Tibial artery (tissue), 4 donors: ENCODE data around the gene DEPDC1.

Experiments used
- DNase-seq, 2 donors: peaks; one replicate each; pipeline ENCODE4 v3.0.0-alpha.2; 2019
- H3K27ac ChIP-seq, 2 donors: fragments of 200-600 bp; sonication (generic) in 1 of 2; 1 replicate in 1 of 2; 2 replicates in 1 of 2; pipeline ENCODE4 v1.5.1; 2018 to 2019; ENCODE audit warnings: mild to moderate bottlenecking in 1 of 2
- H3K27me3 ChIP-seq, 2 donors: fragments of 200-600 bp; sonication (generic) in 1 of 2; one replicate each; pipeline versions ENCODE4 v1.5.1 to v1.6.0; 2016 to 2019
- H3K36me3 ChIP-seq, 3 donors: fragments of 200-600 bp; sonication (generic) in 2 of 3; one replicate each; pipeline ENCODE4 v1.5.1; 2016 to 2019; ENCODE audit warnings: mild to moderate bottlenecking in 2 of 3
- H3K4me1 ChIP-seq, 4 donors: fragments of 200-600 bp; sonication (generic) in 2 of 4; 1 replicate in 3 of 4; 2 replicates in 1 of 4; pipeline ENCODE4 v1.5.1; 2016 to 2019
- H3K4me3 ChIP-seq, 2 donors: fragments of 200-600 bp; sonication (generic) in 1 of 2; 1 replicate in 1 of 2; 2 replicates in 1 of 2; pipeline ENCODE4 v1.5.1; 2018 to 2019; ENCODE audit warnings: mild to moderate bottlenecking in 2 of 2
- H3K9me3 ChIP-seq, 3 donors: fragments of 200-600 bp; sonication (generic) in 1 of 3; one replicate each; pipeline ENCODE4 v1.5.1; 2016 to 2019
- intact Hi-C: fragments of 100-400 bp; cut with DNase I; formaldehyde crosslinking; loops from one replicate; pipeline ENCODE4 v1.15.0; 2023; ENCODE audit warnings: low total_unique reads
- TF ChIP-seq, protein P1 (sequence below), 2 experiments: fragments of 200-600 bp in 1 of 2; fragments of 450-650 bp in 1 of 2; IDR thresholded peaks; one replicate each; pipeline ENCODE4 v1.5.1; 2017 to 2019; ENCODE audit warnings: antibody characterized with exemption in 2 of 2, mild to moderate bottlenecking in 1 of 2, moderate library complexity in 1 of 2

The DEPDC1 gene

DNA sequence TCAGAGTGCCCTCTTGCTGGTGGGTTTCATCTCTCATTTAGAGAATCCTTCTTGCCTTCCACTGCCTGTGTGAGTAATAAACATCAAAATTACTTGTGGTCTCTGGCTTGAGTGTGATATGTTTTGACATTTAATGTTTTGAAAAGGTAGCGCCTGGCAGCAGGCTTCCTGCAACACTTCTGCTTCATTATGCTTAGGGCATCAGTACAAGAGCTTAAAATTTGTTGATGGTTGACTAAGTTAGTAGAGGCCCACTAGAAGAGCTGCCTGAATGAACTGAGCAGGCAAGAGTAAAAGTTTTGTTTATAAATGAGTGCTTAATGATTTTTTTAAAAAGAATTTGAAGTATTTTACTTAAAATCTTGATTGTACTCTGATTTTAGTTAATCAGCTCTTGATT is 40.7 kb downstream of the DEPDC1 start:
- Histone ChIP-seq H3K9me3 (no peaks in the 10 kb centered on the region), H3K4me1 (no peaks in the 10 kb centered on the region), H3K36me3 (no peaks in the 10 kb centered on the region), H3K4me3 (no peak overlapping the region), H3K27ac (no peak overlapping the region), H3K27me3 (no peaks in the 10 kb centered on the region)
- intact Hi-C loops = no loop called here
- TF ChIP-seq, protein P1, sequence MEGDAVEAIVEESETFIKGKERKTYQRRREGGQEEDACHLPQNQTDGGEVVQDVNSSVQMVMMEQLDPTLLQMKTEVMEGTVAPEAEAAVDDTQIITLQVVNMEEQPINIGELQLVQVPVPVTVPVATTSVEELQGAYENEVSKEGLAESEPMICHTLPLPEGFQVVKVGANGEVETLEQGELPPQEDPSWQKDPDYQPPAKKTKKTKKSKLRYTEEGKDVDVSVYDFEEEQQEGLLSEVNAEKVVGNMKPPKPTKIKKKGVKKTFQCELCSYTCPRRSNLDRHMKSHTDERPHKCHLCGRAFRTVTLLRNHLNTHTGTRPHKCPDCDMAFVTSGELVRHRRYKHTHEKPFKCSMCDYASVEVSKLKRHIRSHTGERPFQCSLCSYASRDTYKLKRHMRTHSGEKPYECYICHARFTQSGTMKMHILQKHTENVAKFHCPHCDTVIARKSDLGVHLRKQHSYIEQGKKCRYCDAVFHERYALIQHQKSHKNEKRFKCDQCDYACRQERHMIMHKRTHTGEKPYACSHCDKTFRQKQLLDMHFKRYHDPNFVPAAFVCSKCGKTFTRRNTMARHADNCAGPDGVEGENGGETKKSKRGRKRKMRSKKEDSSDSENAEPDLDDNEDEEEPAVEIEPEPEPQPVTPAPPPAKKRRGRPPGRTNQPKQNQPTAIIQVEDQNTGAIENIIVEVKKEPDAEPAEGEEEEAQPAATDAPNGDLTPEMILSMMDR (IDR thresholded peaks at IDR 0.05) = no peak
- no peak for DNase-seq

DNA sequence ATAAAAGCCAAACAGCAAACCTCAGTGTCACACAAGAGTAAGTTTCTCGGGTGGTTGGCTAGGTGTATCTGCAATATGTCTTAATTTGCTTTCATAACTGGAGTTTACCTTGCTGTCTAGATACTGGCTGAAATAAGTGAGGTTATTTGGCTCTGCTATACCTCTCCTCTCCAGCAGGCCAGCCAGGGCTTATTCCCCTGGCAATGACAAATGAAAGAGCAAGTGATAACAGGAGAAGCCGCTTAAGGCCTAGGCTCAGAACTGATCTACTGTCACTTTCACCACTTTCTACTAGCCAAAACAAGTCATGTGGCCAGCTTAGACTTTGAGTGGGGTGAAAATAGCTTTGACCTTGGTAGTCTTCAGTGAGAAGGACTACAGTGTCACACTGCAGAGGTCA is 42.3 kb downstream of the DEPDC1 start:
- no peak for DNase-seq
- Histone ChIP-seq H3K27me3 (no peaks in the 10 kb centered on the region), H3K27ac (no peak overlapping the region), H3K4me3 (no peak overlapping the region), H3K9me3 (no peaks in the 10 kb centered on the region), H3K36me3 (no peaks in the 10 kb centered on the region), H3K4me1 (no peaks in the 10 kb centered on the region)
- intact Hi-C loops = no loop called here
- TF ChIP-seq, protein P1 (IDR thresholded peaks at IDR 0.05) = no peak

DNA sequence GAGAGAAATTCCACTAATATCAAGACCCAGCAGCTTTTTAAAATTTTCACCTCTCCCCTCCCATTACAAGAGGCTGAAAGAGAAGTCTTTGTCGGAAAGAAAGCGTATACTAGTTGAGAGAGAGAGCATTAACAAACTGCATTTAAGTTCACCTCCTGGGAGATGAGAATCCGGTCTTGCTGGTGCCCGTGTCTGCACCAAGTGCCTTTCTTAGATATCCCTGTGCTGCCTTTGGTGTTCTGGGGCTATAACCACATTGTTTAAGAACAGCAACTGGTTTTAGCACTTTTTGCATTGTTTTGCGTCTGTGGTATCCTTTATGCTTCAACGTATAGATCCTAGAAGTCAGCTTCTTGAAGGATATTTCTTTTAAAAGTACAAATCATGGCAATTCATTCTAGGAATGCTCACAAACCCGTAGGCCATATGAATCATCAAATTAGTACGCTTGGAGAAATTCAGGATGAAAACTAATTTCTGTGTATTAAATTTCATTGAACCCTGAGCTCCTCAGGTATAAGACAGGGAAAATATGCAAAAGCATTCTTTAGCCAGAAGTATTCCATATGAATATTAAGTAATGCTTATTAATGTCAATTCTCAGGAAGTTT is 43.7 kb downstream of the DEPDC1 start:
- TF ChIP-seq, protein P1 (IDR thresholded peaks at IDR 0.05) = no peak
- intact Hi-C loops = no loop called here
- Histone ChIP-seq H3K36me3 (no peaks in the 10 kb centered on the region), H3K4me3 (no peak overlapping the region), H3K9me3 (no peaks in the 10 kb centered on the region), H3K27ac (no peak overlapping the region), H3K27me3 (no peaks in the 10 kb centered on the region), H3K4me1 (no peaks in the 10 kb centered on the region)
- DNase-seq = no peak

DNA sequence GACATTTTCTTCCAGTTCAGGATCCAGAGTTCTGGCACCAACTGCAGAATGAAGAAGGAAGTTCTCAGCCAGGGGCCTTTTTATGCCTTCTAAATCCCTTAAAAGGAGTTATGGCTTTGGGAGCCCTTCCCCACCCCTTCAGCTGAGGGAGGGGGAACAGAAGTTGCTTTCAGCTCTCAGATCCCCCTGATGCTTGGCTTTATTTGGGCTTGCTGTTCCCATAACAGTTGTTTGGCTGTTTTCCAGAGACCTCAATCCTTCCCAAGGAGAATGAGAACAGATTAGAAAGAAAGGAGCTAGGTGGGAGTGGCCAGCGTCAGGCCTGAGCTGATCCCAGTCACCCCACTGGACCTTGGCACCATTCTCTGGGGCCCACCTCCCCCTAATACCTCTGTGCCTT is 47.0 kb downstream of the DEPDC1 start, which contains the start of gene RPE65:
Gene RPE65, minus strand, starts transcription at position 54 of the 400 bp plus-strand sequence. Its CDS starts 49 bp downstream, at position 5.
- DNase-seq = no peak

DNA sequence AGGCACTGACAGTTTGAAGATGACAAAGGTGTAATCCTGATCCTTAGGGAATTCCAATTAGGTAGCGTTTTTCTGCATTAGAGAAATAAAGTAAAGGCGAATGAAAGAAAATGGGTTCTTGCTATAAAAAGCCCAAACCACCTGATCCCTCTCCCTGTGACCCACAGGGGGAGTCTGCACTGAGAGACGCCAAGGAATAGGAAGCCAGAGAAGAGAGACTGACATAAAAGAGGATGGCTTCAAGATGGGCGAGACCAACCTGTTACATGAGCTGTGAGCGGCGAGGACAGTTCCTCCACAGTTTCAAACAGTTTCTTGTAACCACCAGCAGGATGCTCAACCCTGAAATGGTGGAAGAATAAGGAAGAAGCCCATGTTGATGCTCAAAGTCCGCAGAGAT is 48.5 kb downstream of the DEPDC1 start:
- TF ChIP-seq, protein P1 (IDR thresholded peaks at IDR 0.05) = no peak
- no peak overlapping the region for H3K27ac ChIP-seq
- no peaks in the 10 kb centered on the region for H3K36me3 ChIP-seq
- H3K27me3 ChIP-seq = no peaks in the 10 kb centered on the region
- no peaks in the 10 kb centered on the region for H3K4me1 ChIP-seq
- intact Hi-C loops = no loop called here
- H3K4me3 ChIP-seq = no peak overlapping the region
- H3K9me3 ChIP-seq = no peaks in the 10 kb centered on the region
- DNase-seq = no peak

More for the DNA sequence above, 47.0 kb downstream of the DEPDC1 start, which contains the start of gene RPE65:
- intact Hi-C loops = no loop called here
- no peaks in the 10 kb centered on the region for H3K36me3 ChIP-seq
- no peaks in the 10 kb centered on the region for H3K27me3 ChIP-seq
- no peaks in the 10 kb centered on the region for H3K4me1 ChIP-seq
- no peak within 1 kb of the TSS for H3K27ac ChIP-seq
- TF ChIP-seq, protein P1 (IDR thresholded peaks at IDR 0.05) = no peak
- no peak within 1 kb of the TSS for H3K4me3 ChIP-seq
- no peaks in the 10 kb centered on the region for H3K9me3 ChIP-seq

DNA sequence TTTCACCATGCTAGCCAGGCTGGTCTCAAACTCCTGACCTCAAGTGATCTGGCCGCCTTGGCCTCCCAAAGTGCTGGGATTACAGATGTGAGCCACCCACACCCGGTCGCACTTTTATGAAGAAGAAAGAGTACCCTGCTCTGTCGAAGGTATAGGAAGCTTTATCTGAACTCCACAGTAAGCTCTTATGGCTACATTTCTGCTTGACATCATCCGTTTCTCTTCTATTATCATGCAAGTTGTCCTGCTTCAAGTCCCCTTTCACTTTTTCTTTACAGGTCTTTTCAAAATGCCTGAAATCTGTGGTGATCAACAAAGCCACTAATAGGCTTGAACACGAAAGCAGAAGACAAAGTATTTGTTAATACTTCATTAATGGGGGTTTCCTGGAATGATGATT is 51.2 kb downstream of the DEPDC1 start:
- no peak overlapping the region for H3K4me3 ChIP-seq
- intact Hi-C loops = no loop called here
- H3K27me3 ChIP-seq = no peaks in the 10 kb centered on the region
- H3K36me3 ChIP-seq = no peaks in the 10 kb centered on the region
- H3K4me1 ChIP-seq = no peaks in the 10 kb centered on the region
- no peaks in the 10 kb centered on the region for H3K9me3 ChIP-seq
- no peak overlapping the region for H3K27ac ChIP-seq
- no peak for DNase-seq
- TF ChIP-seq, protein P1 (IDR thresholded peaks at IDR 0.05) = no peak
